Breast epithelium (tissue), 4 donors: Measurements from ENCODE around the gene AMACR. TPM values are rescaled to one million over a fixed set of nuclear protein-coding genes. Genes with fewer than 3 reads are reported as not detected.

Experiments
- DNase-seq, 2 donors: peaks; one replicate each; pipeline ENCODE4 v3.0.0-alpha.2; 2019; ENCODE audit warnings: low spot score in 2 of 2
- H3K27ac ChIP-seq, 2 donors: fragments of 200-600 bp; sonication (generic) in 1 of 2; one replicate each; pipeline ENCODE4 v1.5.1; 2016 to 2019; ENCODE audit warnings: mild to moderate bottlenecking in 1 of 2
- H3K27me3 ChIP-seq, 2 donors: fragments of 200-600 bp; sonication (generic) in 1 of 2; one replicate each; pipeline versions ENCODE4 v1.5.1 to v1.6.0; 2017 to 2019; ENCODE audit warnings: control low read depth in 1 of 2, mild to moderate bottlenecking in 1 of 2
- H3K36me3 ChIP-seq: fragments of 200-600 bp; one replicate; pipeline ENCODE4 v1.5.1; 2019
- H3K4me1 ChIP-seq, 2 donors: fragments of 200-600 bp; sonication (generic); one replicate each; pipeline ENCODE4 v1.5.1; 2016 to 2019; ENCODE audit warnings: control low read depth in 1 of 2
- H3K4me3 ChIP-seq, 3 donors: fragments of 200-600 bp; sonication (generic); 1 replicate in 2 of 3; 2 replicates in 1 of 3; pipeline ENCODE4 v1.5.1; 2016 to 2019; ENCODE audit warnings: mild to moderate bottlenecking in 3 of 3, moderate library complexity in 2 of 3
- H3K9me3 ChIP-seq, 2 donors: fragments of 200-600 bp; sonication (generic) in 1 of 2; one replicate each; pipeline ENCODE4 v1.5.1; 2016 to 2019; ENCODE audit warnings: control low read depth in 1 of 2
- POLR2A ChIP-seq: fragments of 450-650 bp; IDR thresholded peaks from one replicate; pipeline ENCODE4 v1.6.1; 2016; ENCODE audit warnings: antibody characterized with exemption, mild to moderate bottlenecking, moderate library complexity
- POLR2AphosphoS5 ChIP-seq, 3 donors: sonication (generic); formaldehyde crosslinking; IDR thresholded peaks; one replicate each; pipeline ENCODE4 v1.6.1; 2017; ENCODE audit warnings: antibody characterized with exemption in 3 of 3
- intact Hi-C: fragments of 100-400 bp; cut with DNase I; formaldehyde crosslinking; loops from one replicate; pipeline ENCODE4 v1.15.1; 2023; ENCODE audit warnings: low total_unique reads
- total RNA-seq, 3 donors: library from RNA; depleted of rRNA; stranded (reverse); fragments of >200 nt; gene quantifications; one replicate each; pipeline ENCODE4 v1.1.0, GENCODE V29; 2016
- TF ChIP-seq, protein P1 (sequence below), 3 donors: fragments of 450-650 bp; IDR thresholded peaks; one replicate each; pipeline ENCODE4 v1.5.1; 2016 to 2017; ENCODE audit warnings: antibody characterized with exemption in 3 of 3, mild to moderate bottlenecking in 3 of 3, moderate library complexity in 3 of 3

AMACR gene
- total RNA-seq, 3 donors from 2014 or later = 8.2 to 14.4 (median 13.8) TPM

DNA sequence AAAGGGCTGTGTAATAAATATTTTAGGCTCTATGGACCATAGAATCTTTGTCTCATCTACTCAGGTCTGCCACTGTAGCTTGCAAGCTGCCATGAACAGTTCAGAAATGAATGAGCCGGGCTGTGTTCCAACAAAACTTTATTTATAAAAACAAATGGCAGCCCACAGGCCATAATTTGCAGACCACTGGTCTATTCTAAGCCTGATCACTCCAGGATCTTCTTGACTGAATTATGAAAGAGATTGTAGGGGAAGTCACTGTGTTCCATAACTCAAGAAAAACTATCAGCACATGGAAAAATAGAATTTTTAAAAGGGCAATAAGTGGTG is 46.5 kb upstream of the AMACR start:
- no peaks in the 10 kb centered on the region for H3K27me3 ChIP-seq
- no peaks in the 10 kb centered on the region for H3K4me1 ChIP-seq
- TF ChIP-seq POLR2AphosphoS5 (IDR thresholded peaks at IDR 0.05) = no peak
- DNase-seq = no peak
- no peaks in the 10 kb centered on the region for H3K36me3 ChIP-seq
- H3K9me3 ChIP-seq = no peaks in the 10 kb centered on the region
- intact Hi-C loops = no loop called here
- H3K27ac ChIP-seq = no peak overlapping the region
- no peak overlapping the region for H3K4me3 ChIP-seq

DNA sequence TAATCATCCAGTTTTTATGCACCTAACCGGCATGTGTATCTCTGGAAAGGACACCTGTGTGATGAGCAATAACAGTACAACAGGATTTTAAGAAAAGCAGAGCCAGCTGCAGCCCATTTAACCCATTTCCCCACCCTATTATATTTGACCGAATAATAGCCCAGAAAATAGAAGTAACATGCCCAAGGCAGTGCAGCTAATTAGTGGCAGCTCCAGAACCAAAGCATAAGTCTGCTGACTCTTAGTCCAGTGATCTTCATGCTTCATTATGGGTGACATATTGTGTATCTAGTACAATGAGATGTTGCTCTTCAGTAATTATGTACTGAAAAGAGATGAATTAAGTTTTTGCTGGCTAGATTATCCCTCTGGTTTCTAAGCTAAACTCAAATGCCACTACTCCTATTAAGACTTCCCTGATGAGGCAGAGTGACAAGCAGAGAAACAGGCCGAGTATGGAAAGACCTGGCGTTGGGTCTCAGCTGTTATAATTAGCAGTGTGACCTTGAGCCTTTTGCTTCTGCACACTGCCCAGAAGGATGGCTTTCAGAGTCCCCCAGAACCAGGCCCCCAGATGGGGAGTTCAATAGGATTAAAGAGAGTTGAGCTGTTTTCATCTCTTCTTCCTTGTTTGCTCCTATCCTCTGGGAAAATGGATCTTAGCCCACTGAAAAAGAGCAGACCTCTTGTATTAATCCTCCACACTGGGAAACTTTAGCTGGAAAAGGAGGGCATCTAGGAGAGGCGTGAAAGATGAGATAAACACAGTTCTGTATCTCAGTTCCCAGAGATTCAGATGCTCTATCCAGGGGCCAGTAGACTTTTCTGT is 45.9 kb upstream of the AMACR start:
- intact Hi-C loops = no loop called here
- Histone ChIP-seq H3K4me3 (no peak overlapping the region), H3K27me3 (no peaks in the 10 kb centered on the region), H3K9me3 (no peaks in the 10 kb centered on the region), H3K27ac (no peak overlapping the region), H3K36me3 (no peaks in the 10 kb centered on the region), H3K4me1 (no peaks in the 10 kb centered on the region)
- TF ChIP-seq, protein P1, sequence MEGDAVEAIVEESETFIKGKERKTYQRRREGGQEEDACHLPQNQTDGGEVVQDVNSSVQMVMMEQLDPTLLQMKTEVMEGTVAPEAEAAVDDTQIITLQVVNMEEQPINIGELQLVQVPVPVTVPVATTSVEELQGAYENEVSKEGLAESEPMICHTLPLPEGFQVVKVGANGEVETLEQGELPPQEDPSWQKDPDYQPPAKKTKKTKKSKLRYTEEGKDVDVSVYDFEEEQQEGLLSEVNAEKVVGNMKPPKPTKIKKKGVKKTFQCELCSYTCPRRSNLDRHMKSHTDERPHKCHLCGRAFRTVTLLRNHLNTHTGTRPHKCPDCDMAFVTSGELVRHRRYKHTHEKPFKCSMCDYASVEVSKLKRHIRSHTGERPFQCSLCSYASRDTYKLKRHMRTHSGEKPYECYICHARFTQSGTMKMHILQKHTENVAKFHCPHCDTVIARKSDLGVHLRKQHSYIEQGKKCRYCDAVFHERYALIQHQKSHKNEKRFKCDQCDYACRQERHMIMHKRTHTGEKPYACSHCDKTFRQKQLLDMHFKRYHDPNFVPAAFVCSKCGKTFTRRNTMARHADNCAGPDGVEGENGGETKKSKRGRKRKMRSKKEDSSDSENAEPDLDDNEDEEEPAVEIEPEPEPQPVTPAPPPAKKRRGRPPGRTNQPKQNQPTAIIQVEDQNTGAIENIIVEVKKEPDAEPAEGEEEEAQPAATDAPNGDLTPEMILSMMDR (IDR thresholded peaks at IDR 0.05) = no peak
- TF ChIP-seq POLR2AphosphoS5 (IDR thresholded peaks at IDR 0.05) = no peak
- no peak for TF ChIP-seq POLR2A
- no peak for DNase-seq

DNA sequence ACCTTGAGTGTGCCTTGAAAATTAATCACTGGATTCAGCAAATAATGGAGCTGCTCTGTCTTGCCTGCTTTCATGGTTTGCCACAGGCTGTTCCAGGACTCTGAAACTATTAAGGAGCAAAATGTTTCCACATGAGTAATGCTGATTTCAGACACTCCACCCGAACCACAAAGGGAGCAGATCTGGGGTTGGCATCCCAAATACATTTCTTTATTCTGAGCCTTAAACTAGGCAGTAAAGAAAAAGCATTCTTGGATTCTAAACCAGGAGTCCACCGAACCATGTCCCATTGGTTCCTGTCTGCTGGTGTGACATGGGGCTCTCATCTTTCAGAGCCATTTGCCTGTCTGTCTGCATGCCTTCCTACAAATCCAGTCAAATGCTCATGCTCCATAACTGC is 45.3 kb upstream of the AMACR start:
- no peak for DNase-seq
- H3K9me3 ChIP-seq = no peaks in the 10 kb centered on the region
- no peaks in the 10 kb centered on the region for H3K36me3 ChIP-seq
- intact Hi-C loops = no loop called here
- H3K4me1 ChIP-seq = no peaks in the 10 kb centered on the region
- no peak overlapping the region for H3K27ac ChIP-seq
- TF ChIP-seq POLR2AphosphoS5 (IDR thresholded peaks at IDR 0.05) (no peak), POLR2A (no peak)
- H3K27me3 ChIP-seq = no peaks in the 10 kb centered on the region
- H3K4me3 ChIP-seq = no peak overlapping the region

DNA sequence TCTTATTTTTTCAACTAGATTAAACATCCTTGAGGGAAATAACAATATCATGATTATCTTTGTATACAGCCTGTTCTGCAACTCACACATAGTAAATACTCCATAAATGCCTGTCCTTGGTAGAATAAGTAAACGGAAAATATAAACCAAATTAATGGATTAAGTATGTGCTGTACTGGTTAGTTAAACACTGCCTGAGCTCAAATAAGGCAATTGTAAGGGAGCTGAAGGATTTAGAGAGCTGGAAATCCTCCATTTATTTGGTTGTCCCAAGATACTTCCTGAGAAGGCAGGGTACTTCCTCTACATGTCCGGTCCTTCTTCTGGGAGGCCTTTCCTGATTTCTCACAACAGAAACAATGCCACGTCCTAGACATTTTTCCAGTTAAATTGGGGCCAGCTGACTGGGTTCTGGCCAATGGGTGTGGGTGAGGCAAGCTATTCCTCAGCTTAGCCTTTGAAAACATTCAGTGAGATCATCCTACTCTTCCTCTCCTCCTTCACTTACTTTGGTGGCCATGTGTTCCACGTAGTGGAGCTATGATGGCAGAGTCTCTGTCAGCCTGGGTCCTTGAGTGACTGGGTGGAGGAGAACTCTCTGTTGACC is 43.6 kb upstream of the AMACR start:
- Histone ChIP-seq H3K4me1 (no peaks in the 10 kb centered on the region), H3K36me3 (no peaks in the 10 kb centered on the region), H3K9me3 (no peaks in the 10 kb centered on the region), H3K4me3 (no peak overlapping the region), H3K27ac (no peak overlapping the region), H3K27me3 (no peaks in the 10 kb centered on the region)
- DNase-seq = no peak
- TF ChIP-seq POLR2AphosphoS5 (IDR thresholded peaks at IDR 0.05) = no peak
- TF ChIP-seq, protein P1 (IDR thresholded peaks at IDR 0.05) = no peak
- no peak for TF ChIP-seq POLR2A
- intact Hi-C loops = no loop called here

DNA sequence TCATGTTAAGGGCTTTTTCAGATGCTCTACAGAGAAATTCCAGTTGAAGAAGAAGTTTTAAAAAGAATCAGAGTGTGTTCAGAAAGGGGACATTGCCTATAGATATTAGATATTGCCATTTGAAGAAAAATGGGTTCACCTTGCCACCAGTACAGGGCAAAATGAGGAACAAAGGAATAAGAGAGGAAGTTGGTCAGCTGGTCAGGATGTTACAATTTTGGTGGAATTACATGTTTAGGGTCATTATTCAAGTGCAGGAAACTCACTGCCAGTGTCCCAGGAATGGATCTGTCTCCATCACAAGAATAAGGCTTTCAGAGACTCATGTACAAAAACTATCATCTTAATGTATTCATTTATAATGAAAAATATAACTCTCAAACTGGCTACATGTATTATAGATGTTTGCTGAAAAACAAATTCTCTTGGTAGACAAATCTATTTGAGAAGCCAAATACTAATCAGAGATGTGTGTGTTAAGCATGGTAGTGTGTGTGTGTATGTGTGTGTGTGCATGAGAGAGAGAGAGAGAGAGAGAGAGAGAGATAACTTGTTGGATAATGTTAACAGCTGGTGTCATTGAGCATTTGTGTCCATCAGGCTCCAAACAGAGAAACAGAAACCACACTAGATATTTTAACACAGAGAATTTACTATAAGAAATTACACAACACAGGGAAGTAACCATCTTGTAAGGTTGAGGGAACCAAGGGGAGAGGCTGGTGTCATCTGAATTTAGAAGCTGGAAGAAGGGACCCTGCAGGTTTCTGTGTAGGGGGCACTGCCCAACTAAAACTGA is 40.1 kb upstream of the AMACR start:
- Histone ChIP-seq H3K27me3 (no peaks in the 10 kb centered on the region), H3K36me3 (no peaks in the 10 kb centered on the region), H3K27ac (no peak overlapping the region), H3K4me1 (no peaks in the 10 kb centered on the region), H3K4me3 (no peak overlapping the region), H3K9me3 (no peaks in the 10 kb centered on the region)
- no peak for DNase-seq
- intact Hi-C loops = no loop called here
- TF ChIP-seq POLR2A (no peak), POLR2AphosphoS5 (IDR thresholded peaks at IDR 0.05) (no peak)
- TF ChIP-seq, protein P1 (IDR thresholded peaks at IDR 0.05) = no peak

DNA sequence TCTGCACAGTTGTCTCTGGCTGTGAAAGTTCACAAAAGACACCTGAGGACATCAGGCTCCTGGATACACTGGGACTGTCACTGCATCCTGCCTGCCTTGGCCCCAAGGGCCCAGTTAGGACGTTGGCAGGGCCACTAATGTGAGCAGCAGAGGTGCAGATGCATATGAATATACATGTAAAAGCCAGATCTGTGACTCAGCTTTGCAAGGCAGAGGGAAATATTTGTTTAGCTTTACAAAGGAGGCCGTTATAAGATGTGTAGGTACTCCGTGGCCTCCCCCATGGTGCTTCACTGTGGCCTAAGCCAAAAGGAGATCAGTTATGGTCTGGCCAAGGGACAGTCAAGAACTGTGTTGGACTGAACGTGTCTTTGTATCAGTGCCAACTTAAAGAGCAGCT is 39.3 kb upstream of the AMACR start:
- Histone ChIP-seq H3K4me1 (no peaks in the 10 kb centered on the region), H3K9me3 (no peaks in the 10 kb centered on the region), H3K27me3 (no peaks in the 10 kb centered on the region), H3K4me3 (no peak overlapping the region), H3K27ac (no peak overlapping the region), H3K36me3 (no peaks in the 10 kb centered on the region)
- TF ChIP-seq, protein P1 (IDR thresholded peaks at IDR 0.05) = no peak
- TF ChIP-seq POLR2AphosphoS5 (IDR thresholded peaks at IDR 0.05) = no peak
- no peak for TF ChIP-seq POLR2A
- DNase-seq = no peak
- intact Hi-C loops = no loop called here
